HEK293 (cell line): ENCODE results near the gene KDM5D.

Source experiments
- BCL11A ChIP-seq: fragments of 450-650 bp; formaldehyde crosslinking; IDR thresholded peaks from 2 replicates; pipeline ENCODE4 v1.5.1; 2016; ENCODE audit warnings: low read depth, missing biosample characterization, missing genetic modification characterization
- CTCF ChIP-seq: fragments of 450-650 bp; formaldehyde crosslinking; IDR thresholded peaks from 2 replicates; pipeline ENCODE4 v1.5.1; 2016; ENCODE audit warnings: missing biosample characterization, missing genetic modification characterization
- REST ChIP-seq: fragments of 450-650 bp; formaldehyde crosslinking; IDR thresholded peaks from 2 replicates; pipeline ENCODE4 v1.5.1; 2016; ENCODE audit warnings: missing biosample characterization, missing genetic modification characterization
- TCF7L2 ChIP-seq: IDR thresholded peaks from 2 replicates; pipeline ENCODE4 v1.6.1; 2011; ENCODE audit warnings: low read depth, mild to moderate bottlenecking, inconsistent platforms, low read length, moderate library complexity, borderline replicate concordance
- YY1 ChIP-seq: fragments of 450-650 bp; formaldehyde crosslinking; IDR thresholded peaks from 2 replicates; pipeline ENCODE4 v1.5.1; 2018; ENCODE audit warnings: missing biosample characterization, missing genetic modification characterization
- YY2 ChIP-seq: fragments of 450-650 bp; formaldehyde crosslinking; IDR thresholded peaks from 2 replicates; pipeline ENCODE4 v1.5.1; 2016; ENCODE audit warnings: missing biosample characterization, missing genetic modification characterization
- ZBTB49 ChIP-seq: fragments of 450-650 bp; formaldehyde crosslinking; IDR thresholded peaks from 2 replicates; pipeline ENCODE4 v1.5.1; 2016; ENCODE audit warnings: missing biosample characterization, missing genetic modification characterization, low read depth
- ZBTB7A ChIP-seq: fragments of 450-650 bp; formaldehyde crosslinking; IDR thresholded peaks from 2 replicates; pipeline ENCODE4 v1.5.1; 2016; ENCODE audit warnings: low read depth, missing biosample characterization, missing genetic modification characterization
- ZNF146 ChIP-seq: fragments of 450-650 bp; formaldehyde crosslinking; IDR thresholded peaks from 2 replicates; pipeline ENCODE4 v1.5.1; 2016; ENCODE audit warnings: missing biosample characterization, missing genetic modification characterization
- ZNF23 ChIP-seq: fragments of 450-650 bp; formaldehyde crosslinking; IDR thresholded peaks from 2 replicates; pipeline ENCODE4 v1.5.1; 2016; ENCODE audit warnings: missing biosample characterization, missing genetic modification characterization, borderline replicate concordance
- ZNF280C ChIP-seq: fragments of 450-650 bp; formaldehyde crosslinking; IDR thresholded peaks from 2 replicates; pipeline ENCODE4 v1.5.1; 2016; ENCODE audit warnings: missing biosample characterization, missing genetic modification characterization
- ZNF501 ChIP-seq: fragments of 450-650 bp; formaldehyde crosslinking; IDR thresholded peaks from 2 replicates; pipeline ENCODE4 v1.5.1; 2016; ENCODE audit warnings: missing biosample characterization, missing genetic modification characterization
- ZNF777 ChIP-seq: fragments of 450-650 bp; formaldehyde crosslinking; IDR thresholded peaks from 2 replicates; pipeline ENCODE4 v1.5.1; 2017; ENCODE audit warnings: missing biosample characterization, missing genetic modification characterization, borderline replicate concordance
- ZNF837 ChIP-seq: fragments of 450-650 bp; formaldehyde crosslinking; IDR thresholded peaks from 2 replicates; pipeline ENCODE4 v1.5.1; 2016; ENCODE audit warnings: missing biosample characterization, missing genetic modification characterization

GRCh38 chrY:19717950-19718349 lies 26.6 kb downstream of the KDM5D start:
- TF ChIP-seq CTCF (tag by site-specific recombination) (no peak), ZBTB7A (tag by site-specific recombination) (no peak), BCL11A (tag by site-specific recombination) (no peak), ZBTB49 (tag by site-specific recombination) (no peak), REST (tag by site-specific recombination) (no peak), ZNF501 (no peak), ZNF777 (tag by site-specific recombination) (no peak), YY1 (tag by site-specific recombination) (no peak), ZNF23 (tag by site-specific recombination) (no peak), ZNF146 (tag by site-specific recombination) (no peak), ZNF280C (tag by site-specific recombination) (no peak), TCF7L2 (no peak), ZNF837 (tag by site-specific recombination) (no peak), YY2 (tag by site-specific recombination) (no peak)
